Measurements from ENCODE around the gene AGAP5. TPM values are rescaled to one million over a fixed set of nuclear protein-coding genes. Genes with fewer than 3 reads are reported as not detected.
"Not testable (repeated sequence)": the region's sequence is repeated elsewhere in the genome, so short reads cannot be mapped to it uniquely, and the experiment has no call there.

The AGAP5 gene
- total RNA-seq, 1 experiment from 2014 or later: 6.6 TPM

DNA sequence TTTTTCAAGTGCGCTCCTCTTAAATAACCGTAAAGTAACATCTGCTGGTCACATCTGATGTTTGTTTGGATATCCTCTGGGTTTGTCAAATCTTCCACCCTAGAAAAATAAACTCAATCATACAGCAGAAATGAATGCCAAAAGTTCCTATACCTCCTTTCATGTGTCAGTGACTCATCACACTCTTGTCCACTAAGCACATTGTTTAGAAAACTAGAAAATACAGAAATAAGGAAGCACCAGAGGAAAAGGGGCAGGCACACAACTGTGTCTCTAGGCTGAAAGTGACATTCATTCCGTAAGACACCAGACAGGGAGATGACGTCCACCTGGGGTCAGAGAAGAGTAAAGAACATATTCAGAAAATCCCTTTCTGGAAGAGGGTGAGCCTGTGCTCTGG lies 22.7 kb upstream of the AGAP5 start:
- POLR2A ChIA-PET, ATAC-seq: not testable (repeated sequence)

GRCh38 chr10:73717556-73717955 lies 19.6 kb upstream of the AGAP5 start:
- intact Hi-C loops (cut with micrococcal nuclease; ENCODE audit: unreplicated experiment): no loop called here
- Histone ChIP-seq H3K4me3 (ENCODE audit: low read depth in 2 of 2, low read length in 2 of 2) (no peak overlapping the region), H3K9me3 (ENCODE audit: control insufficient read depth, insufficient read depth, low read depth, low read length) (no peaks in the 10 kb centered on the region), H3K36me3 (ENCODE audit: control insufficient read depth, insufficient read depth, low read length) (peaks cover 40% of the 10 kb centered on the region), H3K4me1 (ENCODE audit: control insufficient read depth, insufficient read depth, low read length) (no peaks in the 10 kb centered on the region), H3K27ac (ENCODE audit: low read length) (no peak overlapping the region), H3K27me3 (ENCODE audit: control insufficient read depth, insufficient read depth, low read length) (no peaks in the 10 kb centered on the region)
- ATAC-seq (no peak), DNase-seq (ENCODE audit: low read depth, low spot score) (no peak)
- CTCF ChIA-PET: no interaction called here
- TF ChIP-seq, protein P1, sequence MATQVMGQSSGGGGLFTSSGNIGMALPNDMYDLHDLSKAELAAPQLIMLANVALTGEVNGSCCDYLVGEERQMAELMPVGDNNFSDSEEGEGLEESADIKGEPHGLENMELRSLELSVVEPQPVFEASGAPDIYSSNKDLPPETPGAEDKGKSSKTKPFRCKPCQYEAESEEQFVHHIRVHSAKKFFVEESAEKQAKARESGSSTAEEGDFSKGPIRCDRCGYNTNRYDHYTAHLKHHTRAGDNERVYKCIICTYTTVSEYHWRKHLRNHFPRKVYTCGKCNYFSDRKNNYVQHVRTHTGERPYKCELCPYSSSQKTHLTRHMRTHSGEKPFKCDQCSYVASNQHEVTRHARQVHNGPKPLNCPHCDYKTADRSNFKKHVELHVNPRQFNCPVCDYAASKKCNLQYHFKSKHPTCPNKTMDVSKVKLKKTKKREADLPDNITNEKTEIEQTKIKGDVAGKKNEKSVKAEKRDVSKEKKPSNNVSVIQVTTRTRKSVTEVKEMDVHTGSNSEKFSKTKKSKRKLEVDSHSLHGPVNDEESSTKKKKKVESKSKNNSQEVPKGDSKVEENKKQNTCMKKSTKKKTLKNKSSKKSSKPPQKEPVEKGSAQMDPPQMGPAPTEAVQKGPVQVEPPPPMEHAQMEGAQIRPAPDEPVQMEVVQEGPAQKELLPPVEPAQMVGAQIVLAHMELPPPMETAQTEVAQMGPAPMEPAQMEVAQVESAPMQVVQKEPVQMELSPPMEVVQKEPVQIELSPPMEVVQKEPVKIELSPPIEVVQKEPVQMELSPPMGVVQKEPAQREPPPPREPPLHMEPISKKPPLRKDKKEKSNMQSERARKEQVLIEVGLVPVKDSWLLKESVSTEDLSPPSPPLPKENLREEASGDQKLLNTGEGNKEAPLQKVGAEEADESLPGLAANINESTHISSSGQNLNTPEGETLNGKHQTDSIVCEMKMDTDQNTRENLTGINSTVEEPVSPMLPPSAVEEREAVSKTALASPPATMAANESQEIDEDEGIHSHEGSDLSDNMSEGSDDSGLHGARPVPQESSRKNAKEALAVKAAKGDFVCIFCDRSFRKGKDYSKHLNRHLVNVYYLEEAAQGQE (IDR thresholded peaks at IDR 0.05; ENCODE audit: insufficient read depth in 1 of 2, low read depth in 2 of 2, low read length in 1 of 2): no peak
- no peak for TF ChIP-seq TCF7L2 (IDR thresholded peaks at IDR 0.05; ENCODE audit: low read depth, low read length)
- no peak for TF ChIP-seq CTCF (IDR thresholded peaks at IDR 0.05)
- no peak for TF ChIP-seq SIN3A (IDR thresholded peaks at IDR 0.05; ENCODE audit: borderline replicate concordance, insufficient read depth, low read depth, low read length)
- no peak for TF ChIP-seq POLR2AphosphoS5 (IDR thresholded peaks at IDR 0.05; ENCODE audit: low read depth, low read length)
- in situ Hi-C loops (cut with HindIII; ENCODE audit: low pct_unique_long_range_greater_than_20kb, low sequenced_read_pairs): no loop called here
- POLR2A ChIA-PET: no interaction called here
- BruUV-seq (replicated peaks): no TSS peak

More for the DNA sequence above, 22.7 kb upstream of the AGAP5 start:
- BruUV-seq (replicated peaks); H3K9me3 ChIP-seq (ENCODE audit: control insufficient read depth, insufficient read depth, low read depth, low read length); DNase-seq (ENCODE audit: low read depth, low spot score); H3K4me1 ChIP-seq (ENCODE audit: control insufficient read depth, insufficient read depth, low read length); intact Hi-C loops (cut with micrococcal nuclease; ENCODE audit: unreplicated experiment); H3K27me3 ChIP-seq (ENCODE audit: control insufficient read depth, insufficient read depth, low read length); in situ Hi-C loops (cut with HindIII; ENCODE audit: low pct_unique_long_range_greater_than_20kb, low sequenced_read_pairs); H3K27ac ChIP-seq (ENCODE audit: low read length); H3K4me3 ChIP-seq (ENCODE audit: low read depth in 2 of 2, low read length in 2 of 2): not testable (repeated sequence)
- H3K36me3 ChIP-seq (ENCODE audit: control insufficient read depth, insufficient read depth, low read length): peaks cover 50% of the 10 kb centered on the region
- CTCF ChIA-PET: interaction anchor here (0.6 kb wide), 1 partner anchor 125 kb away, joined by 4 read pairs; no protein-coding TSS in a partner anchor

DNA sequence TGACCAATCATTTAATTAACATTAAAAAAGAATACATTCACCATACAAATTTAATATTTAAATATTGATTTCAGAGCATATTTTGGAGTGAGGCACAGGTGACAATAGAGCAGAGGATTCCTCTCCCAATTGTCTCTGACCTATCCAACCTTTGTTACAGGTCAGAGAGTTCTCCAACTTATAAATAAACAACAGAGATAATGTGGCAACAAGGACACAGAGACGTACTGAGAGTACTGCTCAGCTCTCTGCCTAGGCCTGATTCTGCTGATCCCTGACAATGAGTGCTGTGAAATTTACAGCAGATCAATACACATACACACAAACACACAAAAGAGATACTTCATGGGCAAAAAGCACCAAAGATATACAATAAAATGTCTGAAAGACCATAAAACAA lies 18.3 kb upstream of the AGAP5 start:
- DNase-seq (ENCODE audit: low read depth, low spot score) (no peak), ATAC-seq (no peak)
- no peaks in the 10 kb centered on the region for H3K9me3 ChIP-seq (ENCODE audit: control insufficient read depth, insufficient read depth, low read depth, low read length)
- CTCF ChIA-PET: no interaction called here
- POLR2A ChIA-PET: no interaction called here
- H3K36me3 ChIP-seq (ENCODE audit: control insufficient read depth, insufficient read depth, low read length): peaks cover 38% of the 10 kb centered on the region
- no TSS peak for BruUV-seq (replicated peaks)
- H3K4me1 ChIP-seq (ENCODE audit: control insufficient read depth, insufficient read depth, low read length): no peaks in the 10 kb centered on the region
- H3K27ac ChIP-seq (ENCODE audit: low read length): no peak overlapping the region
- H3K27me3 ChIP-seq (ENCODE audit: control insufficient read depth, insufficient read depth, low read length): no peaks in the 10 kb centered on the region
- no peak overlapping the region for H3K4me3 ChIP-seq (ENCODE audit: low read depth in 2 of 2, low read length in 2 of 2)
- intact Hi-C loops (cut with micrococcal nuclease; ENCODE audit: unreplicated experiment) (no loop called here), in situ Hi-C loops (cut with HindIII; ENCODE audit: low pct_unique_long_range_greater_than_20kb, low sequenced_read_pairs) (no loop called here)
- TF ChIP-seq POLR2AphosphoS5 (IDR thresholded peaks at IDR 0.05; ENCODE audit: low read depth, low read length): no peak
- TF ChIP-seq, protein P1 (IDR thresholded peaks at IDR 0.05; ENCODE audit: insufficient read depth in 1 of 2, low read depth in 2 of 2, low read length in 1 of 2): no peak
- no peak for TF ChIP-seq CTCF (IDR thresholded peaks at IDR 0.05)
- no peak for TF ChIP-seq SIN3A (IDR thresholded peaks at IDR 0.05; ENCODE audit: borderline replicate concordance, insufficient read depth, low read depth, low read length)
- no peak for TF ChIP-seq TCF7L2 (IDR thresholded peaks at IDR 0.05; ENCODE audit: low read depth, low read length)

All from Panc1 (cell line).